ENCODE measurements around the gene FBXL14. TPM values are rescaled to one million over a fixed set of nuclear protein-coding genes. Genes with fewer than 3 reads are reported as not detected.

The FBXL14 gene
- total and polyA plus RNA-seq, 9 of the 15 experiments (the other 6 are each of a cell fraction or from before 2014, with no cell fraction given): 0.13 to 9.8 (median 3.3) TPM

DNA sequence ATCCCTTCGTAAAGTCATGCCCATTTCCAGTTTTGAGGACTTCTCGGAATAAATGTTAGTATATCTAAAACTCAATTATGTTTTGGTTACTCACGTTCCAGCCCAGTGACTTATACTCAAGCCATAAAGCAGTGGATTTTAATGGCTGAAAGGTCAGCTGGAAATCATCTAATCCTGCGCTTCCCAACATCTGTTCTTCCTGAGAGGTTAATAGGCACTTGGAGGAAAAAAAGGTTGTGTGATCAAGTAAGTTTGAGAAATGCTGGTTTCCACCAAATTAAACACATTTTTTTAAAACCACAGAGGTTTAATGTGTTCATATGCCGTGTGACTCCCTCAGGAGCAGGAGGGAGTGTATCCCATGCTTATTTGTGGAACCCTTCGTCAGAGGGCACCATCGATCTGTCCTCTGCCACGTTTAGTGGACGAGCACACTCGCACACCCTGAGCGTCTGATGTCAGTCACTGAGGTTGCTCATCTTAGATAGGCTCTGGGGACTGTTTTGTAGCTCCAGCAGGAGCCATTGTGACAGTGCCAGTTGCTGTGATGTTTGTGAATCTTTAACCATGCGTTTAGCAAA is 41.4 kb downstream of the FBXL14 start (continued):
- TF ChIP-seq, protein P1, sequence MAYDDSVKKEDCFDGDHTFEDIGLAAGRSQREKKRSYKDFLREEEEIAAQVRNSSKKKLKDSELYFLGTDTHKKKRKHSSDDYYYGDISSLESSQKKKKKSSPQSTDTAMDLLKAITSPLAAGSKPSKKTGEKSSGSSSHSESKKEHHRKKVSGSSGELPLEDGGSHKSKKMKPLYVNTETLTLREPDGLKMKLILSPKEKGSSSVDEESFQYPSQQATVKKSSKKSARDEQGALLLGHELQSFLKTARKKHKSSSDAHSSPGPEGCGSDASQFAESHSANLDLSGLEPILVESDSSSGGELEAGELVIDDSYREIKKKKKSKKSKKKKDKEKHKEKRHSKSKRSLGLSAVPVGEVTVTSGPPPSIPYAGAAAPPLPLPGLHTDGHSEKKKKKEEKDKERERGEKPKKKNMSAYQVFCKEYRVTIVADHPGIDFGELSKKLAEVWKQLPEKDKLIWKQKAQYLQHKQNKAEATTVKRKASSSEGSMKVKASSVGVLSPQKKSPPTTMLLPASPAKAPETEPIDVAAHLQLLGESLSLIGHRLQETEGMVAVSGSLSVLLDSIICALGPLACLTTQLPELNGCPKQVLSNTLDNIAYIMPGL (CRISPR knock-in tag; IDR thresholded peaks at IDR 0.05): no peak
- TF ChIP-seq ZNF41 (CRISPR knock-in tag; conservative IDR thresholded peaks at IDR 0.05): no peak
- no peak for TF ChIP-seq ZNF146 (CRISPR knock-in tag; IDR thresholded peaks at IDR 0.05; ENCODE audit: unreplicated experiment)

DNA sequence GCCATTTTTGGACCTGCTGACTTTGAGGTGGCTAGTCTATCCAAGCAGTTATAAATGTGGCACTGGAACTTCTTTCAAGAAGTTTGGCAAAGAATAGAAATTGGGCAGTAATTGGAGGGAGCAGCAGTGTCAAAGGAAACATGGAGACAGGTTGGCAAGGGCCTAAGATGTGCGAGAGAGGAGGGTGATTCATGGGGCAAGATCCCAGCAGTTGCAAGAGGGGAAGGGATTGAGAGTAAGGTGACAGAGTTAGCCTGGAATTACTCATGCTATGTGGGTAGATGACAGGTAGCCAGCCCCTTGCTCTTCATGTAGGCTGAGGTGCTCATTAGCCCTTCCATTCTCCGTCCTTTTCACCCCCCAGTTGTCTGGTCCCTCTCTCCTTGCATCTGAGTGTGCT is 42.2 kb downstream of the FBXL14 start:
- in situ Hi-C loops (cut with MboI): no loop called here
- Histone ChIP-seq H3K9me3 (replicated peaks; ENCODE audit: control insufficient read depth, insufficient read depth, low read depth, low read length) (no peaks in the 10 kb centered on the region), H4K20me1 (replicated peaks; ENCODE audit: control insufficient read depth, insufficient read depth, low read length) (no peaks in the 10 kb centered on the region), H3K4me2 (ENCODE audit: insufficient read depth, low read length) (no peak overlapping the region), H3K4me3 (no peak overlapping the region), H3K36me3 (ENCODE audit: control insufficient read depth, insufficient read depth, low read length) (no peaks in the 10 kb centered on the region), H3K27me3 (ENCODE audit: control insufficient read depth in 2 of 2, insufficient read depth in 2 of 2, low read length in 2 of 2) (no peaks in the 10 kb centered on the region), H3K9ac (ENCODE audit: insufficient read depth in 1 of 2, low read depth in 2 of 2, low read length in 2 of 2) (no peak overlapping the region), H3K9me1 (ENCODE audit: control insufficient read depth, insufficient read depth, low read length) (no peaks in the 10 kb centered on the region), H2AFZ (ENCODE audit: low read depth, low read length) (no peak overlapping the region), H3K27ac (ENCODE audit: extremely low read depth, low read depth, low read length) (no peak overlapping the region), H3K4me1 (replicated peaks in 1 of 2; ENCODE audit: control insufficient read depth in 2 of 2, insufficient read depth in 2 of 2, low read length in 2 of 2) (no peaks in the 10 kb centered on the region; a peak in 1 of 5 replicates), H3K79me2 (ENCODE audit: control insufficient read depth, insufficient read depth, low read length) (no peaks in the 10 kb centered on the region)
- POLR2A ChIA-PET: no interaction called here
- DNase-seq (ENCODE audit: extremely low read depth in 1 of 4, low spot score in 3 of 4): no peak
- FAIRE-seq: no peak
- TF ChIP-seq ARID2 (IDR thresholded peaks at IDR 0.05) (no peak), SPI1 (IDR thresholded peaks at IDR 0.05; ENCODE audit: borderline replicate concordance, low read depth, low read length) (no peak), BRF1 (IDR thresholded peaks at IDR 0.05; ENCODE audit: borderline replicate concordance, extremely low read depth, insufficient read length) (no peak), ZNF445 (CRISPR knock-in tag; IDR thresholded peaks at IDR 0.05; ENCODE audit: low read depth) (no peak), JUN (IDR thresholded peaks at IDR 0.05; ENCODE audit: borderline replicate concordance, low read depth, low read length) (no peak), JUN (CRISPR knock-in tag; IDR thresholded peaks at IDR 0.05; ENCODE audit: borderline replicate concordance) (no peak), ZNF121 (CRISPR knock-in tag; conservative IDR thresholded peaks at IDR 0.05) (no peak), DIDO1 (tag; IDR thresholded peaks at IDR 0.05; ENCODE audit: low read depth) (no peak), CHD4 (IDR thresholded peaks at IDR 0.05; ENCODE audit: insufficient read depth, insufficient replicate concordance, low read depth, low read length, poor library complexity, severe bottlenecking) (no peak), ZNF140 (CRISPR knock-in tag; IDR thresholded peaks at IDR 0.05) (no peak)
- TF ChIP-seq, protein P2, sequence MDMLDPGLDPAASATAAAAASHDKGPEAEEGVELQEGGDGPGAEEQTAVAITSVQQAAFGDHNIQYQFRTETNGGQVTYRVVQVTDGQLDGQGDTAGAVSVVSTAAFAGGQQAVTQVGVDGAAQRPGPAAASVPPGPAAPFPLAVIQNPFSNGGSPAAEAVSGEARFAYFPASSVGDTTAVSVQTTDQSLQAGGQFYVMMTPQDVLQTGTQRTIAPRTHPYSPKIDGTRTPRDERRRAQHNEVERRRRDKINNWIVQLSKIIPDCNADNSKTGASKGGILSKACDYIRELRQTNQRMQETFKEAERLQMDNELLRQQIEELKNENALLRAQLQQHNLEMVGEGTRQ (CRISPR knock-in tag; IDR thresholded peaks at IDR 0.05): no peak
- TF ChIP-seq, protein P3, sequence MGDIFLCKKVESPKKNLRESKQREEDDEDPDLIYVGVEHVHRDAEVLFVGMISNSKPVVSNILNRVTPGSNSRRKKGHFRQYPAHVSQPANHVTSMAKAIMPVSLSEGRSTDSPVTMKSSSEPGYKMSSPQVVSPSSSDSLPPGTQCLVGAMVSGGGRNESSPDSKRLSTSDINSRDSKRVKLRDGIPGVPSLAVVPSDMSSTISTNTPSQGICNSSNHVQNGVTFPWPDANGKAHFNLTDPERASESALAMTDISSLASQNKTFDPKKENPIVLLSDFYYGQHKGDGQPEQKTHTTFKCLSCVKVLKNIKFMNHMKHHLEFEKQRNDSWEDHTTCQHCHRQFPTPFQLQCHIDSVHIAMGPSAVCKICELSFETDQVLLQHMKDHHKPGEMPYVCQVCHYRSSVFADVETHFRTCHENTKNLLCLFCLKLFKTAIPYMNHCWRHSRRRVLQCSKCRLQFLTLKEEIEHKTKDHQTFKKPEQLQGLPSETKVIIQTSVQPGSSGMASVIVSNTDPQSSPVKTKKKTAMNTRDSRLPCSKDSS (IDR thresholded peaks at IDR 0.05; ENCODE audit: low read depth, partially characterized antibody): no peak
- no CpG with 5 or more reads among the region's 2 CpGs for WGBS (ENCODE audit: insufficient coverage, low coverage, missing lambda C conversion rate)
- CTCF ChIA-PET (ENCODE audit: low intra/inter-chr PET ratio): no interaction called here
- BruUV-seq (replicated peaks): no TSS peak
- intact Hi-C loops (cut with micrococcal nuclease): no loop called here
- no peak for ATAC-seq
